Peyer's patch (tissue), 4 donors: ENCODE measurements around the gene CHCHD2. TPM values are rescaled to one million over a fixed set of nuclear protein-coding genes. Genes with fewer than 3 reads are reported as not detected.
"Not testable (repeated sequence)": the region's sequence is repeated elsewhere in the genome, so short reads cannot be mapped to it uniquely, and the experiment has no call there.

ENCODE experiments used
- DNase-seq, 3 donors: peaks; one replicate each; pipeline ENCODE4 v3.0.0-alpha.2; 2017 to 2019
- H3K27ac ChIP-seq, 4 donors: fragments of 200-600 bp; sonication (generic); one replicate each; pipeline ENCODE4 v1.5.1; 2016 to 2019
- H3K27me3 ChIP-seq, 2 donors: fragments of 200-600 bp; sonication (generic); one replicate each; pipeline ENCODE4 v1.5.1; 2019
- H3K36me3 ChIP-seq, 3 donors: fragments of 200-600 bp; sonication (generic); one replicate each; pipeline ENCODE4 v1.5.1; 2016 to 2019
- H3K4me1 ChIP-seq, 4 donors: fragments of 200-600 bp; sonication (generic); one replicate each; pipeline ENCODE4 v1.5.1; 2016 to 2019
- H3K4me3 ChIP-seq, 4 donors: fragments of 200-600 bp; sonication (generic); 1 replicate in 3 of 4; 2 replicates in 1 of 4; pipeline ENCODE4 v1.5.1; 2016 to 2019; ENCODE audit warnings: mild to moderate bottlenecking in 1 of 4
- H3K9me3 ChIP-seq, 4 donors: fragments of 200-600 bp; sonication (generic); one replicate each; pipeline ENCODE4 v1.5.1; 2016 to 2019; ENCODE audit warnings: mild to moderate bottlenecking in 1 of 4
- POLR2A ChIP-seq, 2 donors: fragments of 450-650 bp; IDR thresholded peaks; one replicate each; pipeline ENCODE4 v1.5.1; 2017; ENCODE audit warnings: antibody characterized with exemption in 2 of 2, mild to moderate bottlenecking in 2 of 2, moderate library complexity in 2 of 2
- total RNA-seq, 4 donors: library from RNA; depleted of rRNA; stranded (reverse); fragments of >200 nt; gene quantifications; one replicate each; pipeline ENCODE4 v1.1.0, GENCODE V29; 2016
- TF ChIP-seq, protein P1 (sequence below), 6 experiments: fragments of 450-650 bp in 4 of 6; fragments of 200-600 bp in 2 of 6; sonication (generic) in 1 of 6; IDR thresholded peaks; one replicate each; pipeline ENCODE4 v1.5.1; 2017 to 2019; ENCODE audit warnings: antibody characterized with exemption in 6 of 6, mild to moderate bottlenecking in 3 of 6, moderate library complexity in 1 of 6

Gene CHCHD2
- total RNA-seq, 4 donors from 2014 or later = 223 to 346 (median 316) TPM

DNA sequence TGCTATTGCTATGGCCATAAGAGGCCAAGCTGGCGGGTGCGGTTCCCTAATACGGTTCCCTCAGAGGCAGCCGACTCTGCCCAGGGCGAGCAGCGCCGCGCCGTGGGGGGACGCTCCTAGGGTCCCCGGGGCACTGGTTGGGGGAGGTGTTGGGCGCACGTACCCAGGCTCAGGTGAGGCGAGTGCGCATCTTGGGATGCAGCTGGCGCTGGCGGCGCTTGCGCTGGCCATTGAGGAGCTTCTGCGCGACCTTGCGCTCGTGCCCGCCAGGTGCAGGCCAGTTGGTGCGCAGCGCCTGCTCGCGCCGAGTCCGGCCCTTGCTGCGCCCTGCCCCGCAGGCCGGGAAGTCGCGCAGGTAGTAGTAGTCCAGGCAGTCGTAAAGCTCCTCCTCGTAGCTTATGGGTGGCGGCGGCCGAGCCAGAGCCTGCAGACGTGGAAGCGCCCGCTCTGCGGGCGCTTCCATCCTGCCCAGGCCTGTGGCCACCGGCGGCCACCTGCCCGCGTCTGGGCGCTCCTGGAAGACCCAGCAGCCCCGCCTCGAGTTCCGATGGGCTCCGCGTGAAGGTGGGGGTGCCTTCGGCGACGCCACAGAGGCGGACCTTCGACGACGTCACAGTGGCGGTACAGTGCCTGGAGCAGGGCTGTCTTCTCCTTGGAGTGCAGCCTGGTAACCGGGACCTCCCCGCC lies 9.7 kb upstream of the CHCHD2 start, which contains the start of gene NUPR2:
Gene NUPR2, minus strand, starts transcription at position 566 of the 687 bp plus-strand sequence. Its CDS starts 103 bp downstream, at position 463.
- no peak for TF ChIP-seq POLR2A (IDR thresholded peaks at IDR 0.05)
- TF ChIP-seq, protein P1, sequence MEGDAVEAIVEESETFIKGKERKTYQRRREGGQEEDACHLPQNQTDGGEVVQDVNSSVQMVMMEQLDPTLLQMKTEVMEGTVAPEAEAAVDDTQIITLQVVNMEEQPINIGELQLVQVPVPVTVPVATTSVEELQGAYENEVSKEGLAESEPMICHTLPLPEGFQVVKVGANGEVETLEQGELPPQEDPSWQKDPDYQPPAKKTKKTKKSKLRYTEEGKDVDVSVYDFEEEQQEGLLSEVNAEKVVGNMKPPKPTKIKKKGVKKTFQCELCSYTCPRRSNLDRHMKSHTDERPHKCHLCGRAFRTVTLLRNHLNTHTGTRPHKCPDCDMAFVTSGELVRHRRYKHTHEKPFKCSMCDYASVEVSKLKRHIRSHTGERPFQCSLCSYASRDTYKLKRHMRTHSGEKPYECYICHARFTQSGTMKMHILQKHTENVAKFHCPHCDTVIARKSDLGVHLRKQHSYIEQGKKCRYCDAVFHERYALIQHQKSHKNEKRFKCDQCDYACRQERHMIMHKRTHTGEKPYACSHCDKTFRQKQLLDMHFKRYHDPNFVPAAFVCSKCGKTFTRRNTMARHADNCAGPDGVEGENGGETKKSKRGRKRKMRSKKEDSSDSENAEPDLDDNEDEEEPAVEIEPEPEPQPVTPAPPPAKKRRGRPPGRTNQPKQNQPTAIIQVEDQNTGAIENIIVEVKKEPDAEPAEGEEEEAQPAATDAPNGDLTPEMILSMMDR (IDR thresholded peaks at IDR 0.05) = no peak
- Histone ChIP-seq H3K27ac (no peak within 1 kb of the TSS), H3K9me3 (no peaks in the 10 kb centered on the region), H3K4me1 (no peaks in the 10 kb centered on the region), H3K36me3 (no peaks in the 10 kb centered on the region), H3K27me3 (no peaks in the 10 kb centered on the region), H3K4me3 (no peak within 1 kb of the TSS)
- DNase-seq = no peak

DNA sequence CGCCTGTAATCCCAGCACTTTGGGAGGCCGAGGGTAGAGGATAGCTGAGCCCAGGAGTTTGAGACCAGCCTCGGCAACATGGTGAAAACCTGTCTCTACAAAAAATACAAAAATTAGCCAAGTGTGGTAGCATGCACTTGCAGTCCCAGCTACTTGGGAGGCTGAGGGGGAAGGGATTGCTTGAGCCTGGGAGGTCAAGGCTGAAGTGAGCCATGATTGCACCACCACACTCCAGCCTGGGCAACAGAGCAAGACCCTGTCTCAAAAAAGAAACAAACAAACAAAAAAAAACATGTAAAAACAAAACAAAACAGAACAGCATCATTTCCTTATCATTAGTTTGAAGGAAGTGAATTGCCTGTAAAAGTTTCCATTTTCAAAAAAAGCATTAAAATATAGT lies 6.0 kb upstream of the CHCHD2 start:
- not testable (repeated sequence) for H3K4me3 ChIP-seq, H3K36me3 ChIP-seq, H3K27ac ChIP-seq, H3K27me3 ChIP-seq, H3K4me1 ChIP-seq, H3K9me3 ChIP-seq, DNase-seq

DNA sequence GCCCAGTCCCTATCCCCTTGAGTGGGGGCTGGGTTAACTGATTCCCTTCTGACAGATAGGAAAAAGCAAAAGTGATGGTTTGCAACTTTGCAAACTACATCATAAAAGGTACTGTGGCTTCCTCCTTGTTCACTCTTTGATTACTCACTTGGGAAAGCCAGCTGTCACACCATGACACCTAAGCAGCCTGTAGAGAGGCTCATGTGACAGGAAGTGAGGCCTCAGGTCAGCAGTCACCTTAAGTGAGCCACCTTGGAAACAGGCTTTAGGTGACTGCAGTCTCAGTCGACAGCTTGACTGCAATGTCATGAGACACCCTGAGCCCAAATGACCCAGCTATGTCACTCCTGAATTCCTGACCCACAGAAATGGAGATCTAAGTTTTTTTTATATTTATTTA lies 4.3 kb upstream of the CHCHD2 start:
- Histone ChIP-seq H3K9me3 (no peaks in the 10 kb centered on the region), H3K4me1 (no peaks in the 10 kb centered on the region), H3K27me3 (no peaks in the 10 kb centered on the region), H3K27ac (no peak overlapping the region), H3K4me3 (no peak overlapping the region), H3K36me3 (no peaks in the 10 kb centered on the region)
- peak in 1 of 3 donors; percentile 0 for DNase-seq
- TF ChIP-seq, protein P1 (IDR thresholded peaks at IDR 0.05) = no peak
- TF ChIP-seq POLR2A (IDR thresholded peaks at IDR 0.05) = no peak

DNA sequence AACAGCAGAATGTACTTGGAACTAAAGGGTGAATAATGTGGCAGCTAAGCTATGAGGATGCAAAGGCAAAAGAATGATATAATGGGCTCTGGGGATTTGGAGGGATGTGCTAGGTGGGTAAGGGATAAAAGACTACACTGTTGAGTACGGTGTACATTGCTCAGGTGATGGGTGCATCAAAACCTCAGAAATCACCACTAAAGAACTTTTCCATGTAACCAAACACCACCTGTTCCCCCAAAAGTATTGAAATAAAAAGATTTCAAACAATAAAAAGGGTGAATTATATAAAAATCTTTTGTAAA lies 1.6 kb upstream of the CHCHD2 start:
- Histone ChIP-seq H3K4me1 (peaks cover 3 to 9% (median 4%) of the 10 kb centered on the region in 4 donors), H3K36me3 (peaks cover 0 to 15% (median 0%) of the 10 kb centered on the region in 3 donors), H3K27ac (no peak overlapping the region), H3K27me3 (no peaks in the 10 kb centered on the region), H3K9me3 (no peaks in the 10 kb centered on the region), H3K4me3 (no peak overlapping the region)
- no peak for DNase-seq
- TF ChIP-seq, protein P1 (IDR thresholded peaks at IDR 0.05) = no peak
- no peak for TF ChIP-seq POLR2A (IDR thresholded peaks at IDR 0.05)

DNA sequence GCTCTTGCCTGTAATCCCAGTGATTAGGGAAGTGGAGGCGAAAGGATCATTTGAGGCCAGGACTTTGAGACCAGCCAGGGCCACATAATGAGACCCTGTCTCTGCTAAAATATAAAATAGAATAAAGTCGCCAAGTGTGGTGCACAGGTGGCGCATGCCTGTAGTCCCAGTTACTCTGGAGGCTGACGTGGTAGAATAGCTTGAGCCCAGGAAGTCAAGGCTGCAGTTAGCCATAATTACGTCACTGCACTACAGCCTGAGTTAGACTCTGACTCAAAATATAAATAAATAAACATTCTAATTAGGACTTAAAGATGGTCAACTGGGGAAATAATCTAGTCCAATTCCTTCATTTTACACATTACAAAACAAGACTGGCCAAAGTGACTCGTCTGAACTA lies 768 bp downstream of the CHCHD2 start:
- Histone ChIP-seq H3K36me3 (peaks cover 0 to 39% (median 0%) of the 10 kb centered on the region in 3 donors), H3K27ac (peak overlapping the region; percentile 82 to 96 (median 90)), H3K4me1 (peaks cover 3 to 9% (median 4%) of the 10 kb centered on the region in 4 donors), H3K9me3 (no peaks in the 10 kb centered on the region), H3K27me3 (no peaks in the 10 kb centered on the region), H3K4me3 (peak overlapping the region; percentile 71 to 92 (median 79))
- TF ChIP-seq, protein P1 (IDR thresholded peaks at IDR 0.05) = no peak
- no peak for TF ChIP-seq POLR2A (IDR thresholded peaks at IDR 0.05)
- DNase-seq = peak in 1 of 3 donors; percentile 56

DNA sequence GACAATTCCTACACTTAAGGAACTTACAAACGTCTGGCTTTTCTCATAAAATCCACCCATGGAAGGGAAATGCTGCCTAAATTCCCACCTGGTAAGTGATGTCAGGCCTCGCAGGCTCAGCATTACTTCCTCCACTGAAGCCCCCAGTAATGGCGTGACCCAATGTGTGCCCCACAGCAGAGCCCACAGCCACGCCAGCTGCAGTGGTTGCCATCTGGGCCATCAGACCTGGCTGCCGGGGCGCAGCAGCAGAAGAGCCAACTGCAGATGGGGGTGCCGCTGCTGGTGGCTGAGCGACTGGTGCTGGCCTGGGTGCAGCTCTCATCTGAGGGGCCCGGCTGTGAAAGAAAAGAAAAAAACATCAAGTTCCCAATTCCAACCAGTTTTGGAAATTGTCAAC lies 2.1 kb downstream of the CHCHD2 start:
- H3K4me3 ChIP-seq, H3K4me1 ChIP-seq, H3K9me3 ChIP-seq, H3K27ac ChIP-seq, H3K27me3 ChIP-seq: not testable (repeated sequence)
- DNase-seq = peak in 1 of 3 donors; percentile 3
- H3K36me3 ChIP-seq = peaks cover 0 to 49% (median 0%) of the 10 kb centered on the region in 3 donors

DNA sequence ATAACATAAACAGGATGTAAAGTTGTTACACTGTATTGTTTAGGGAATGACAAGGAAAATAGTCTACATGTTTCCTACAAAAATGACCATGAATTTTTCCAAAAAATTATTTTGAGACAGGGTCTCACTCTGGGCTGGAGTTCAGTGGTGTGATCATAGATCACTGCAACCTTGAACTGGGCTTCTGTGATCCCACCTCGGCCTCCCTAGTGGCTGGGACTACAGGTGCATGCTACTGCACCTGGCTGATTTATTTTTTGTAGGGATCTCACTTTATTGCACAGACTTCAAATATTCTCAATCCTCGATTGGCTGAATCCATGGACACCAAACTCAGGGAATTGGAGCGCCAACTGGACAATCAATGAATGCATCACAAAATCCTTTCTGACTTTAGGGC lies 6.6 kb downstream of the CHCHD2 start:
- no peaks in the 10 kb centered on the region for H3K9me3 ChIP-seq
- no peak overlapping the region for H3K27ac ChIP-seq
- H3K4me3 ChIP-seq = no peak overlapping the region
- H3K4me1 ChIP-seq = peaks cover 0 to 1% (median 0%) of the 10 kb centered on the region in 4 donors
- H3K27me3 ChIP-seq = no peaks in the 10 kb centered on the region
- no peak for TF ChIP-seq POLR2A (IDR thresholded peaks at IDR 0.05)
- TF ChIP-seq, protein P1 (IDR thresholded peaks at IDR 0.05) = no peak
- H3K36me3 ChIP-seq = peaks cover 0 to 49% (median 0%) of the 10 kb centered on the region in 3 donors
- no peak for DNase-seq

DNA sequence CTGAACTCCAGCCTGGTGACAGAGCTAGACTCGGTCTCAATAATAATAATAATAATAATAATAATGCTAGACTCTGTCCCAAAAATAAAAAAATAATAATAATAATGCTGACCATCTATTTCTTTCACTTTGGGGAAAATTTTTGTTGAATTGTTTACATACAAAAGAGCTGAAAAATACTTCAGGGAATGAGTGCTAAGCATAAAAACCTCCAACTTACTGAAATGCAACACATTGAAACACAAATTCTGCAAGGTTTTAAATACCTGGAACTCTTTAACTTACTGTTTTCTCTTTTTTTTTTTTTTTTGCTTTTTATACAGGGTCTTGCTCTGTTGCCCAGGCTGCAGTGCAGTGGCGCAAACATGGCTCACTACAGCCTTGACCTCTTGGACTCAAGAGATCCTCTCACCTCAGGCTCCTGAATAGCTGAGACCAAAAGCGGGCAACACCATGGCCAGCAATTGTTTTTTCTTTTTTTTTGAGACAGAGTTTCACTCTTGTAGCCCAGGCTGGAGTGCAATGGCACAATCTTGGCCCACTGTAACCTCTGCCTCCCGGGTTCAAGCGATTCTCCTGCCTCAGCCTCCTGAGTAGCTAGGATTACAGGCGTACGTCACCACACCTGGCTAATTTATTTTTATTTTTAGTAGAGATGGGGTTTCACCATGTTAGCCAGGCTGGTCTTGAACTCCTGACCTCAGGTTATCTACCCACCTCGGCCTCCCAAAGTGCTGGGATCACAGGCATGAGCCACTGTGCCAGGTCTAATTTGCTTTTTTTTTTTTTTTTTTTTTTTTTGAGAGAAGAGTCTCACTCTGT lies 7.9 kb downstream of the CHCHD2 start:
- not testable (repeated sequence) for DNase-seq, H3K27me3 ChIP-seq, H3K9me3 ChIP-seq, H3K27ac ChIP-seq, H3K4me1 ChIP-seq, H3K4me3 ChIP-seq
- peaks cover 0 to 39% (median 0%) of the 10 kb centered on the region in 3 donors for H3K36me3 ChIP-seq
